Brain microvascular endothelial cell (primary cell): Measurements from ENCODE around the gene SF3A2.

ENCODE experiments used
- DNase-seq: peaks from one replicate; pipeline ENCODE4 v3.0.0-alpha.2; 2020
- H3K27ac ChIP-seq: fragments of 250-450 bp; sonication (Bioruptor Pico); 2 replicates; pipeline ENCODE4 v1.5.1; 2020; ENCODE audit warnings: mild to moderate bottlenecking, moderate library complexity
- H3K27me3 ChIP-seq: fragments of 250-450 bp; sonication (Bioruptor Pico); replicated peaks from 2 replicates; pipeline ENCODE4 v1.5.1; 2020; ENCODE audit warnings: mild to moderate bottlenecking
- H3K36me3 ChIP-seq: fragments of 250-450 bp; sonication (Bioruptor Pico); replicated peaks from 2 replicates; pipeline ENCODE4 v1.5.1; 2020; ENCODE audit warnings: mild to moderate bottlenecking
- H3K4me3 ChIP-seq: 2 replicates; pipeline ENCODE4 v1.5.1; 2011; ENCODE audit warnings: low read depth, mild to moderate bottlenecking, control low read depth, low read length, moderate library complexity
- CTCF ChIP-seq: IDR thresholded peaks from 2 replicates; pipeline ENCODE4 v1.5.1; 2011; ENCODE audit warnings: low read depth, mild to moderate bottlenecking, moderate library complexity, low read length, control low read depth, inconsistent platforms; ENCODE audit errors: missing control alignments
- in situ Hi-C: cut with HindIII; loops from 2 replicates; pipeline ENCODE4 v1.10.0; 2017; ENCODE audit warnings: low sequenced_read_pairs, low pct_ligation_motif_present

SF3A2 gene

GRCh38 chr19:2191456-2192310 is 44.9 kb upstream of the SF3A2 start:
- Histone ChIP-seq H3K4me3 (no peak overlapping the region), H3K36me3 (peaks cover 38% of the 10 kb centered on the region), H3K27me3 (no peaks in the 10 kb centered on the region), H3K27ac (no peak overlapping the region)
- no peak for DNase-seq
- TF ChIP-seq CTCF, result no peak
- in situ Hi-C loops, result no loop called here

- in situ Hi-C loops, result no loop called here
- no peaks in the 10 kb centered on the region for H3K27me3 ChIP-seq
- no peak overlapping the region for H3K4me3 ChIP-seq
- no peak overlapping the region for H3K27ac ChIP-seq
- TF ChIP-seq CTCF, result no peak
- no peak for DNase-seq
- H3K36me3 ChIP-seq, result peaks cover 47% of the 10 kb centered on the region
Observed at GRCh38 chr19:2192862-2193261, 43.8 kb upstream of the SF3A2 start.

GRCh38 chr19:2193807-2194206 is 42.8 kb upstream of the SF3A2 start:
- no peak for TF ChIP-seq CTCF
- no peak for DNase-seq
- Histone ChIP-seq H3K36me3 (peaks cover 47% of the 10 kb centered on the region), H3K27me3 (no peaks in the 10 kb centered on the region), H3K27ac (no peak overlapping the region), H3K4me3 (no peak overlapping the region)
- in situ Hi-C loops, result no loop called here

- peaks cover 41% of the 10 kb centered on the region for H3K36me3 ChIP-seq
- in situ Hi-C loops, result no loop called here
Observed at GRCh38 chr19:2194513-2195078, 42.0 kb upstream of the SF3A2 start.

GRCh38 chr19:2195361-2195760 is 41.3 kb upstream of the SF3A2 start:
- Histone ChIP-seq H3K27me3 (no peaks in the 10 kb centered on the region), H3K4me3 (no peak overlapping the region), H3K36me3 (peaks cover 45% of the 10 kb centered on the region), H3K27ac (no peak overlapping the region)
- in situ Hi-C loops, result no loop called here
- no peak for DNase-seq
- TF ChIP-seq CTCF, result no peak

More at GRCh38 chr19:2194513-2195078, 42.0 kb upstream of the SF3A2 start:
- TF ChIP-seq CTCF, result no peak
- Histone ChIP-seq H3K4me3 (no peak overlapping the region), H3K27ac (no peak overlapping the region), H3K27me3 (no peaks in the 10 kb centered on the region)
- DNase-seq, result no peak
